Naive thymus-derived CD8-positive, alpha-beta T cell (primary cell): ENCODE data around the gene PRKCI. TPM values are rescaled to one million over a fixed set of nuclear protein-coding genes. Genes with fewer than 3 reads are reported as not detected.
"Not testable (repeated sequence)": the region's sequence is repeated elsewhere in the genome, so short reads cannot be mapped to it uniquely, and the experiment has no call there.

ENCODE experiments used
- ATAC-seq, 2 donors: fragments of 150-1000 bp; cut with Tn5 transposase in 1 of 2; sonication (Bioruptor Pico), chemical (Tn5 transposase) in 1 of 2; 1 replicate in 1 of 2; 2 replicates in 1 of 2; pipeline ENCODE4 v1.10.0; 2021; ENCODE audit warnings: mild to moderate bottlenecking in 2 of 2, moderate library complexity in 2 of 2
- POLR2A ChIA-PET: fragments of 350-600 bp; sonication (Branson Sonifier 250); formaldehyde crosslinking; loops from one replicate; lab custom pipeline; 2021; ENCODE audit warnings: antibody characterized with exemption; lab: Charles Lee
- DNase-seq, 10 donors: peaks; one replicate each; pipeline versions ENCODE4 v3.0.0 to v3.0.0-alpha.2; 2020 to 2022
- H3K27ac Mint-ChIP-seq, 10 donors: one replicate each; pipeline ENCODE4 v1.8.0; 2020 to 2022; ENCODE audit warnings: mild to moderate bottlenecking in 10 of 10, mixed read lengths in 10 of 10, moderate library complexity in 4 of 10, inconsistent platforms in 1 of 10
- H3K27me3 Mint-ChIP-seq, 5 donors: one replicate each; pipeline ENCODE4 v1.8.0; 2021 to 2022; ENCODE audit warnings: mixed read lengths in 5 of 5
- H3K36me3 Mint-ChIP-seq, 3 donors: one replicate each; pipeline ENCODE4 v1.8.0; 2020 to 2022; ENCODE audit warnings: mixed read lengths in 3 of 3, mild to moderate bottlenecking in 2 of 3, inconsistent platforms in 1 of 3
- H3K4me1 Mint-ChIP-seq, 4 donors: one replicate each; pipeline ENCODE4 v1.8.0; 2021 to 2022; ENCODE audit warnings: mixed read lengths in 4 of 4
- H3K4me3 Mint-ChIP-seq, 10 donors: one replicate each; pipeline ENCODE4 v1.8.0; 2020 to 2022; ENCODE audit warnings: mild to moderate bottlenecking in 10 of 10, mixed read lengths in 10 of 10, moderate library complexity in 6 of 10, inconsistent platforms in 1 of 10
- H3K9me3 Mint-ChIP-seq, 9 donors: one replicate each; pipeline ENCODE4 v1.8.0; 2020 to 2022; ENCODE audit warnings: mixed read lengths in 9 of 9, mild to moderate bottlenecking in 3 of 9, inconsistent platforms in 1 of 9, moderate library complexity in 1 of 9
- polyA plus RNA-seq, 3 donors: library from polyadenylated mRNA; unstranded; fragments of 300-500 nt; fragmentation: Illumina TruSeq; gene quantifications; one replicate each; pipeline ENCODE4 v1.2.3, GENCODE V29; 2021
- total RNA-seq, 8 experiments: library from RNA in 2 of 8; stranded (reverse) in 2 of 8; gene quantifications; one replicate each; pipeline ENCODE4 v1.2.3 and lab custom pipeline; 2021 to 2026

Gene PRKCI
- total and polyA plus RNA-seq, 5 experiments from 2014 or later, result 10.8 to 27.8 (median 15.0) TPM

- POLR2A ChIA-PET, result interaction anchor here (1.6 kb wide), 1 partner anchor 22 kb away, joined by 6 read pairs; the partner anchor contains the start of gene PHC3
- no peaks in the 10 kb centered on the region for H3K36me3 Mint-ChIP-seq
- no peaks in the 10 kb centered on the region for H3K4me1 Mint-ChIP-seq
- DNase-seq (no peak), ATAC-seq (no peak)
- no peak overlapping the region for H3K27ac Mint-ChIP-seq
- no peaks in the 10 kb centered on the region for H3K9me3 Mint-ChIP-seq
- H3K4me3 Mint-ChIP-seq, result no peak overlapping the region
- H3K27me3 Mint-ChIP-seq, result peaks cover 3 to 22% (median 10%) of the 10 kb centered on the region in 5 donors
These were observed 18.8 kb upstream of the PRKCI start for GRCh38 chr3:170203457-170203856.

- no peaks in the 10 kb centered on the region for H3K36me3 Mint-ChIP-seq
- DNase-seq (no peak), ATAC-seq (no peak)
- H3K27ac Mint-ChIP-seq, result no peak overlapping the region
- no peaks in the 10 kb centered on the region for H3K4me1 Mint-ChIP-seq
- POLR2A ChIA-PET, result interaction anchor here (1.6 kb wide), 1 partner anchor 23 kb away, joined by 6 read pairs; the partner anchor contains the start of gene PHC3
- peaks cover 3 to 25% (median 10%) of the 10 kb centered on the region in 5 donors for H3K27me3 Mint-ChIP-seq
- H3K4me3 Mint-ChIP-seq, result no peak overlapping the region
- no peaks in the 10 kb centered on the region for H3K9me3 Mint-ChIP-seq
These were observed 18.2 kb upstream of the PRKCI start for GRCh38 chr3:170204023-170204472.

- Mint-ChIP-seq H3K27me3 (peaks cover 3 to 25% (median 10%) of the 10 kb centered on the region in 5 donors), H3K27ac (no peak overlapping the region), H3K4me1 (no peaks in the 10 kb centered on the region), H3K4me3 (no peak overlapping the region), H3K9me3 (no peaks in the 10 kb centered on the region), H3K36me3 (no peaks in the 10 kb centered on the region)
- no peak for DNase-seq
- POLR2A ChIA-PET, result interaction anchor here (1.6 kb wide), 1 partner anchor 23 kb away, joined by 6 read pairs; the partner anchor contains the start of gene PHC3
- no peak for ATAC-seq
These were observed 17.7 kb upstream of the PRKCI start for GRCh38 chr3:170204509-170204908.

- POLR2A ChIA-PET, result interaction anchor here (0.7 kb wide), 1 partner anchor 25 kb away, joined by 3 read pairs; no protein-coding TSS in a partner anchor
- no peaks in the 10 kb centered on the region for H3K36me3 Mint-ChIP-seq
- H3K27me3 Mint-ChIP-seq, result peaks cover 3 to 25% (median 10%) of the 10 kb centered on the region in 5 donors
- no peaks in the 10 kb centered on the region for H3K9me3 Mint-ChIP-seq
- no peak overlapping the region for H3K4me3 Mint-ChIP-seq
- ATAC-seq (no peak), DNase-seq (no peak)
- no peaks in the 10 kb centered on the region for H3K4me1 Mint-ChIP-seq
- H3K27ac Mint-ChIP-seq, result no peak overlapping the region
These were observed 16.9 kb upstream of the PRKCI start for GRCh38 chr3:170205302-170205701.

- peaks cover 3 to 25% (median 10%) of the 10 kb centered on the region in 5 donors for H3K27me3 Mint-ChIP-seq
- not testable (repeated sequence) for DNase-seq, H3K9me3 Mint-ChIP-seq, H3K4me3 Mint-ChIP-seq, ATAC-seq, H3K27ac Mint-ChIP-seq, H3K36me3 Mint-ChIP-seq, H3K4me1 Mint-ChIP-seq
- POLR2A ChIA-PET, result interaction anchor here (0.7 kb wide), 1 partner anchor 24 kb away, joined by 3 read pairs; no protein-coding TSS in a partner anchor
These were observed 16.0 kb upstream of the PRKCI start for GRCh38 chr3:170206164-170206762.

GRCh38 chr3:170207717-170208116 is 14.5 kb upstream of the PRKCI start:
- no peak for DNase-seq
- no peak for ATAC-seq
- POLR2A ChIA-PET, result no interaction called here
- H3K36me3 Mint-ChIP-seq, result peaks cover 0 to 5% (median 0%) of the 10 kb centered on the region in 3 donors
- no peak overlapping the region for H3K27ac Mint-ChIP-seq
- H3K4me1 Mint-ChIP-seq, result no peaks in the 10 kb centered on the region
- H3K4me3 Mint-ChIP-seq, result no peak overlapping the region
- H3K9me3 Mint-ChIP-seq, result peaks cover 0 to 9% (median 0%) of the 10 kb centered on the region in 9 donors
- peaks cover 3 to 25% (median 10%) of the 10 kb centered on the region in 5 donors for H3K27me3 Mint-ChIP-seq

GRCh38 chr3:170211668-170212067 is 10.6 kb upstream of the PRKCI start:
- DNase-seq (no peak), ATAC-seq (no peak)
- H3K36me3 Mint-ChIP-seq, result peaks cover 0 to 5% (median 0%) of the 10 kb centered on the region in 3 donors
- no peak overlapping the region for H3K27ac Mint-ChIP-seq
- H3K9me3 Mint-ChIP-seq, result peaks cover 0 to 9% (median under 1%) of the 10 kb centered on the region in 9 donors
- no peak overlapping the region for H3K4me3 Mint-ChIP-seq
- H3K27me3 Mint-ChIP-seq, result peaks cover 0 to 12% (median 2%) of the 10 kb centered on the region in 5 donors
- no peaks in the 10 kb centered on the region for H3K4me1 Mint-ChIP-seq
- POLR2A ChIA-PET, result no interaction called here

- H3K4me1 Mint-ChIP-seq, result peaks cover 6 to 28% (median 25%) of the 10 kb centered on the region in 4 donors
- POLR2A ChIA-PET, result no interaction called here
- no peak for DNase-seq
- no peaks in the 10 kb centered on the region for H3K27me3 Mint-ChIP-seq
- peaks cover 0 to 3% (median 0%) of the 10 kb centered on the region in 9 donors for H3K9me3 Mint-ChIP-seq
- ATAC-seq, result no peak
- H3K4me3 Mint-ChIP-seq, result peak overlapping the region in 1 of 10 donors; percentile 28
- H3K36me3 Mint-ChIP-seq, result no peaks in the 10 kb centered on the region
- H3K27ac Mint-ChIP-seq, result peak overlapping the region in 1 of 10 donors; percentile 11
These were observed 2.4 kb upstream of the PRKCI start for GRCh38 chr3:170219850-170220249.

- Mint-ChIP-seq H3K4me3 (peak overlapping the region in 9 of 10 donors; percentile 8 to 78 (median 42)), H3K4me1 (peaks cover 9 to 33% (median 30%) of the 10 kb centered on the region in 4 donors), H3K27ac (peak overlapping the region in 3 of 10 donors; percentile 28 to 36 (median 31)), H3K9me3 (peaks cover 0 to 3% (median 0%) of the 10 kb centered on the region in 9 donors), H3K27me3 (no peaks in the 10 kb centered on the region), H3K36me3 (no peaks in the 10 kb centered on the region)
- DNase-seq, result no peak
- no peak for ATAC-seq
- POLR2A ChIA-PET, result interaction anchor here (0.7 to 2.9 kb wide), 2 partner anchors 30 to 40 kb away, joined by 3 to 13 read pairs; partner anchors contain the start of gene PHC3
These were observed 1.4 kb upstream of the PRKCI start for GRCh38 chr3:170220871-170221270.

GRCh38 chr3:170222647-170223541 is 670 bp downstream of the PRKCI start:
- H3K27ac Mint-ChIP-seq, result peak overlapping the region; percentile 87 to 95 (median 92)
- POLR2A ChIA-PET, result interaction anchor here (0.9 to 2.9 kb wide), 5 partner anchors 21 to 450 kb away, joined by 3 to 13 read pairs (median 8); partner anchors contain the start of genes MYNN, PHC3 and SKIL
- peak overlapping the region; percentile 87 to 97 (median 94) for H3K4me3 Mint-ChIP-seq
- H3K4me1 Mint-ChIP-seq, result peaks cover 18 to 45% (median 38%) of the 10 kb centered on the region in 4 donors
- ATAC-seq (peak; percentile 48 to 79), DNase-seq (peak; percentile 8 to 69 (median 41))
- H3K27me3 Mint-ChIP-seq, result no peaks in the 10 kb centered on the region
- H3K9me3 Mint-ChIP-seq, result no peaks in the 10 kb centered on the region
- H3K36me3 Mint-ChIP-seq, result no peaks in the 10 kb centered on the region

GRCh38 chr3:170225166-170225565 is 2.9 kb downstream of the PRKCI start:
- Mint-ChIP-seq H3K27ac (peak overlapping the region in 5 of 10 donors; percentile 44 to 58 (median 47)), H3K4me1 (peaks cover 20 to 47% (median 42%) of the 10 kb centered on the region in 4 donors), H3K36me3 (no peaks in the 10 kb centered on the region), H3K27me3 (no peaks in the 10 kb centered on the region), H3K9me3 (no peaks in the 10 kb centered on the region), H3K4me3 (peak overlapping the region in 1 of 10 donors; percentile 41)
- no peak for ATAC-seq
- POLR2A ChIA-PET, result no interaction called here
- DNase-seq, result no peak

GRCh38 chr3:170226426-170226960 is 4.3 kb downstream of the PRKCI start:
- POLR2A ChIA-PET, result no interaction called here
- H3K4me3 Mint-ChIP-seq, result no peak overlapping the region
- peak overlapping the region in 3 of 10 donors; percentile 1 to 66 (median 23) for H3K27ac Mint-ChIP-seq
- no peak for ATAC-seq
- peaks cover 18 to 44% (median 38%) of the 10 kb centered on the region in 4 donors for H3K4me1 Mint-ChIP-seq
- DNase-seq, result no peak
- peaks cover 0 to 2% (median 0%) of the 10 kb centered on the region in 9 donors for H3K9me3 Mint-ChIP-seq
- H3K36me3 Mint-ChIP-seq, result peaks cover 0 to 3% (median 0%) of the 10 kb centered on the region in 3 donors
- H3K27me3 Mint-ChIP-seq, result no peaks in the 10 kb centered on the region
